B cell (primary cell): ENCODE results near the gene MICALL1. TPM values are rescaled to one million over a fixed set of nuclear protein-coding genes. Genes with fewer than 3 reads are reported as not detected.
"Not testable (repeated sequence)": the region's sequence is repeated elsewhere in the genome, so short reads cannot be mapped to it uniquely, and the experiment has no call there.

Source experiments
- ATAC-seq: fragments of 200-7000 bp; cut with Tn5 transposase; one replicate; pipeline ENCODE4 v1.10.0; 2021; ENCODE audit warnings: low read depth, mild to moderate bottlenecking, moderate number of reproducible peaks, moderate library complexity
- CTCF ChIA-PET: fragments of 350-600 bp; sonication (Branson Sonifier 250); formaldehyde crosslinking; loops from one replicate; lab custom pipeline; 2021; ENCODE audit warnings: antibody characterized with exemption, inconsistent platforms; lab: Charles Lee
- POLR2A ChIA-PET: fragments of 350-600 bp; sonication (Branson Sonifier 250); formaldehyde crosslinking; loops from one replicate; lab custom pipeline; 2021; ENCODE audit warnings: antibody characterized with exemption; lab: Charles Lee
- DNase-seq: peaks from one replicate; pipeline ENCODE4 v3.0.0; 2013
- H2AFZ ChIP-seq: 2 replicates; pipeline ENCODE4 v1.6.1; 2012; ENCODE audit warnings: mild to moderate bottlenecking, low read depth, low read length; ENCODE audit not compliant: insufficient read depth, poor library complexity, severe bottlenecking
- H3K27ac ChIP-seq, 2 donors: 1 replicate in 1 of 2; 2 replicates in 1 of 2; pipeline ENCODE4 v1.5.1; 2012 to 2013; ENCODE audit warnings: low read length in 2 of 2, mild to moderate bottlenecking in 2 of 2, moderate library complexity in 1 of 2
- H3K27me3 ChIP-seq, 4 experiments: fragments of 200-600 bp in 1 of 4; sonication (generic) in 1 of 4; replicated peaks in 1 of 4; 1 replicate in 2 of 4; 2 replicates in 2 of 4; pipeline versions ENCODE4 v1.6.1 to v1.7.0; 2013 to 2016; ENCODE audit warnings: low read length in 3 of 4, mild to moderate bottlenecking in 2 of 4, mixed read lengths in 1 of 4, moderate library complexity in 1 of 4; ENCODE audit not compliant: insufficient read depth in 4 of 4, control insufficient read depth in 3 of 4; ENCODE audit errors: control extremely low read depth in 1 of 4
- H3K36me3 ChIP-seq, 2 experiments: replicated peaks in 1 of 2; 1 replicate in 1 of 2; 2 replicates in 1 of 2; pipeline versions ENCODE4 v1.6.1 to v1.7.1; 2013; ENCODE audit warnings: low read length in 1 of 2; ENCODE audit not compliant: insufficient read depth in 2 of 2, control insufficient read depth in 1 of 2; ENCODE audit errors: control extremely low read depth in 1 of 2, extremely low read depth in 1 of 2
- H3K4me1 ChIP-seq, 2 donors: fragments of 200-600 bp in 1 of 2; sonication (generic) in 1 of 2; 1 replicate in 1 of 2; 2 replicates in 1 of 2; pipeline versions ENCODE4 v1.5.1 to v1.6.1; 2013 to 2017; ENCODE audit warnings: low read length in 2 of 2; ENCODE audit not compliant: control insufficient read depth in 2 of 2, insufficient read depth in 2 of 2
- H3K4me2 ChIP-seq: replicated peaks from 2 replicates; pipeline ENCODE3; 2012; ENCODE audit warnings: mild to moderate bottlenecking, low read depth, low read length; ENCODE audit not compliant: poor library complexity, severe bottlenecking
- H3K4me3 ChIP-seq, 5 experiments: fragments of 200-600 bp in 1 of 5; sonication (generic) in 1 of 5; 1 replicate in 3 of 5; 2 replicates in 2 of 5; pipeline versions ENCODE4 v1.5.1 to v1.7.0; 2011 to 2016; ENCODE audit warnings: low read length in 4 of 5, mild to moderate bottlenecking in 4 of 5, low read depth in 2 of 5, control low read depth in 1 of 5, moderate library complexity in 1 of 5; ENCODE audit not compliant: insufficient read depth in 1 of 5; ENCODE audit errors: control extremely low read depth in 1 of 5, extremely low read depth in 1 of 5
- H3K79me2 ChIP-seq: fragments of 200-600 bp; sonication (generic); one replicate; pipeline ENCODE4 v1.6.0; 2016; ENCODE audit warnings: low read length; ENCODE audit not compliant: control insufficient read depth, insufficient read depth
- H3K9ac ChIP-seq: fragments of 200-600 bp; sonication (generic); 2 replicates; pipeline ENCODE4 v1.6.1; 2017; ENCODE audit warnings: mild to moderate bottlenecking, low read length, moderate library complexity
- H3K9me3 ChIP-seq, 3 donors: one replicate each; pipeline versions ENCODE4 v1.6.1 to v1.7.1; 2013; ENCODE audit warnings: low read length in 2 of 3; ENCODE audit not compliant: control insufficient read depth in 2 of 3, insufficient read depth in 1 of 3; ENCODE audit errors: control extremely low read depth in 1 of 3
- H4K20me1 ChIP-seq: 2 replicates; pipeline ENCODE4 v1.6.0; 2012; ENCODE audit warnings: mild to moderate bottlenecking, low read length; ENCODE audit not compliant: insufficient read depth, control insufficient read depth, poor library complexity, severe bottlenecking
- H3K27ac Mint-ChIP-seq: one replicate; pipeline ENCODE4 v1.8.0; 2021; ENCODE audit warnings: mixed read lengths
- H3K27me3 Mint-ChIP-seq: one replicate; pipeline ENCODE4 v1.8.0; 2021; ENCODE audit warnings: mixed read lengths
- H3K4me1 Mint-ChIP-seq: one replicate; pipeline ENCODE4 v1.8.0; 2021; ENCODE audit warnings: mixed read lengths
- H3K4me3 Mint-ChIP-seq: one replicate; pipeline ENCODE4 v1.8.0; 2021; ENCODE audit warnings: mixed read lengths
- H3K9me3 Mint-ChIP-seq: one replicate; pipeline ENCODE4 v1.8.0; 2022; ENCODE audit warnings: mixed read lengths; ENCODE audit not compliant: insufficient read depth
- CTCF ChIP-seq: fragments of 200-600 bp; IDR thresholded peaks from one replicate; pipeline ENCODE4 v1.8.0; 2022; ENCODE audit warnings: antibody characterized with exemption, mild to moderate bottlenecking
- EZH2 ChIP-seq: IDR thresholded peaks from 2 replicates; pipeline ENCODE4 v1.6.1; 2012; ENCODE audit warnings: borderline replicate concordance, low read depth, mild to moderate bottlenecking, moderate library complexity, low read length; ENCODE audit not compliant: insufficient read depth, poor library complexity, severe bottlenecking
- WGBS: methylation state at CpG from one replicate; pipeline ENCODE4 v1.1.5; 2013; ENCODE audit warnings: missing lambda C conversion rate; ENCODE audit not compliant: insufficient coverage; 5-methylcytosine and 5-hydroxymethylcytosine counted together
- intact Hi-C: fragments of 100-400 bp; cut with micrococcal nuclease; formaldehyde crosslinking; loops from one replicate; pipeline ENCODE4 v1.10.0; 2022
- polyA plus RNA-seq: library from polyadenylated mRNA; depleted of rRNA; stranded (reverse); fragments of >200 nt; gene quantifications from 2 replicates; pipeline ENCODE4 v1.2.3, GENCODE V29; 2012
- total RNA-seq, 2 donors: library from RNA; stranded (reverse); fragments of 120-200 nt in 1 of 2; gene quantifications; 1 replicate in 1 of 2; 2 replicates in 1 of 2; pipeline versions ENCODE4 v1.2.3 to v1.2.4, GENCODE V29; 2013 to 2022

The MICALL1 gene
- total and polyA plus RNA-seq, 2 donors (not counting 1 experiment from before 2014, with no cell fraction given) = 21.0 to 34.9 TPM

GRCh38 chr22:37954686-37955085, 48.6 kb downstream of the MICALL1 start:
- Histone ChIP-seq H3K4me1 (peaks cover 17 to 20% of the 10 kb centered on the region in 2 donors), H4K20me1 (no peaks in the 10 kb centered on the region), H3K27ac (no peak overlapping the region), H3K9ac (peak overlapping the region; percentile 75), H3K79me2 (peaks cover 21% of the 10 kb centered on the region), H3K36me3 (peaks cover 10 to 29% of the 10 kb centered on the region in 2 experiments), H3K4me2 (peak overlapping the region; percentile 87), H3K4me3 (peak overlapping the region in 1 of 5 experiments; percentile 64), H2AFZ (no peak overlapping the region), H3K27me3 (peaks cover 2 to 14% (median 8%) of the 10 kb centered on the region in 4 experiments), H3K9me3 (no peaks in the 10 kb centered on the region)
- ATAC-seq = no peak
- Mint-ChIP-seq H3K27ac (no peak overlapping the region), H3K4me1 (peaks cover 26% of the 10 kb centered on the region), H3K9me3 (no peaks in the 10 kb centered on the region), H3K27me3 (peaks cover 14% of the 10 kb centered on the region), H3K4me3 (peak overlapping the region; percentile 99)
- intact Hi-C loops = loop anchor here (5.0 kb wide), 1 partner anchor 137 kb away; no protein-coding TSS in a partner anchor
- DNase-seq = no peak
- ChIA-PET CTCF (interaction anchor here (0.6 to 2.1 kb wide), 5 partner anchors 11 to 156 kb away, joined by 3 to 18 read pairs (median 3); partner anchors contain the start of gene MICALL1), POLR2A (interaction anchor here (0.5 to 0.7 kb wide), 6 partner anchors 16 to 260 kb away, joined by 3 to 5 read pairs (median 4); partner anchors contain the start of gene PICK1)
- TF ChIP-seq CTCF (no peak), EZH2 (no peak)
- 81% methylated on average over 4 of the region's 4 CpGs for WGBS

GRCh38 chr22:37955825-37956397, 49.8 kb downstream of the MICALL1 start:
- Mint-ChIP-seq H3K27me3 (peaks cover 14% of the 10 kb centered on the region), H3K4me1 (peaks cover 26% of the 10 kb centered on the region)
- Histone ChIP-seq H3K27me3 (peaks cover 2 to 14% (median 8%) of the 10 kb centered on the region in 4 experiments), H3K79me2 (peaks cover 24% of the 10 kb centered on the region), H3K4me1 (peaks cover 17 to 20% of the 10 kb centered on the region in 2 donors), H3K36me3 (peaks cover 10 to 30% of the 10 kb centered on the region in 2 experiments)
- H2AFZ ChIP-seq, H3K9me3 Mint-ChIP-seq, H3K9ac ChIP-seq, H3K4me3 ChIP-seq, H3K4me2 ChIP-seq, DNase-seq, H3K4me3 Mint-ChIP-seq, intact Hi-C loops, H3K27ac Mint-ChIP-seq, ATAC-seq, H3K9me3 ChIP-seq, H4K20me1 ChIP-seq, H3K27ac ChIP-seq: not testable (repeated sequence)
- 96% methylated on average over 6 of the region's 15 CpGs for WGBS
- POLR2A ChIA-PET = interaction anchor here (0.7 kb wide), 1 partner anchor 54 kb away, joined by 4 read pairs; no protein-coding TSS in a partner anchor
- CTCF ChIA-PET = interaction anchor here (0.6 to 0.7 kb wide), 2 partner anchors 9 to 69 kb away, joined by 3 to 4 read pairs; no protein-coding TSS in a partner anchor
